Measurements from ENCODE around the gene EFCAB12.

EFCAB12 gene

DNA sequence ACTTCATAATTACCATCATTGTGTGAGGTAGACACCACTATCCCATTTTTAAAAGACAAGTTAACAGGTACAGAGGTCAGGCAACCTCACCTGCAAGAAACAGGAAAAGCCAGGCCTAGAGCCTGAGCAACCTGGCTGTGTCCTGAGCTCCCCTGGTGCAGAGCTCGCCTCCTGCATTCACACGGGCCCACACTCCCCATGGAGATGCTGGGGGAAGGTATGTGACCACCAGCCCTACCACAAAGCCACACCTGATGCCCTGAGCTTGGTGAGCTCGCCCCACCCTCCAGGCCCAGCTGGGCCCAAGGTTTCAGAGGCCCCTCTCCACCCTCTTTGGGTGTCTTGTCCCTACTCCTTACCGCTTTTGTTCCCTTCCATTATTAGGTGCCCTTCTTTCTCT, 1.2 kb upstream of the EFCAB12 start:
- ChIA-PET POLR2A (interaction anchor here (1.2 to 1.5 kb wide), 2 partner anchors 9 to 11 kb away, joined by 6 to 13 read pairs; partner anchors contain the start of genes IFT122 and MBD4), CTCF (no interaction called here)
- DNase-seq (ENCODE audit: extremely low spot score): no peak
- TF ChIP-seq ELF4 (IDR thresholded peaks at IDR 0.05) (no peak), SP1 (IDR thresholded peaks at IDR 0.05) (no peak), FOXK2 (IDR thresholded peaks at IDR 0.05) (no peak), FOXM1 (IDR thresholded peaks at IDR 0.05; ENCODE audit: borderline replicate concordance) (no peak), CTBP1 (IDR thresholded peaks at IDR 0.05; ENCODE audit: borderline replicate concordance) (no peak), PKNOX1 (IDR thresholded peaks at IDR 0.05) (no peak), BHLHE40 (IDR thresholded peaks at IDR 0.05; ENCODE audit: borderline replicate concordance) (no peak), SUZ12 (IDR thresholded peaks at IDR 0.05) (no peak), TARDBP (IDR thresholded peaks at IDR 0.05) (no peak), HDGF (IDR thresholded peaks at IDR 0.05; ENCODE audit: borderline replicate concordance) (no peak), L3MBTL2 (conservative IDR thresholded peaks at IDR 0.05) (no peak), LEF1 (IDR thresholded peaks at IDR 0.05; ENCODE audit: borderline replicate concordance) (no peak), ZNF384 (IDR thresholded peaks at IDR 0.05) (no peak), NFRKB (IDR thresholded peaks at IDR 0.05) (no peak), ARNT (IDR thresholded peaks at IDR 0.05) (no peak), FOXA1 (IDR thresholded peaks at IDR 0.05) (no peak)

GRCh38 chr3:129429080-129429451, 630 bp upstream of the EFCAB12 start:
- TF ChIP-seq ELF4 (IDR thresholded peaks at IDR 0.05) (no peak), BHLHE40 (IDR thresholded peaks at IDR 0.05; ENCODE audit: borderline replicate concordance) (no peak), FOXK2 (IDR thresholded peaks at IDR 0.05) (no peak), HDGF (IDR thresholded peaks at IDR 0.05; ENCODE audit: borderline replicate concordance) (no peak), L3MBTL2 (conservative IDR thresholded peaks at IDR 0.05) (no peak), SP1 (IDR thresholded peaks at IDR 0.05) (no peak)
- CTCF ChIA-PET: no interaction called here
- no peak for DNase-seq (ENCODE audit: extremely low spot score)
- POLR2A ChIA-PET: interaction anchor here (1.2 to 1.5 kb wide), 2 partner anchors 9 to 11 kb away, joined by 6 to 13 read pairs; partner anchors contain the start of genes IFT122 and MBD4

DNA sequence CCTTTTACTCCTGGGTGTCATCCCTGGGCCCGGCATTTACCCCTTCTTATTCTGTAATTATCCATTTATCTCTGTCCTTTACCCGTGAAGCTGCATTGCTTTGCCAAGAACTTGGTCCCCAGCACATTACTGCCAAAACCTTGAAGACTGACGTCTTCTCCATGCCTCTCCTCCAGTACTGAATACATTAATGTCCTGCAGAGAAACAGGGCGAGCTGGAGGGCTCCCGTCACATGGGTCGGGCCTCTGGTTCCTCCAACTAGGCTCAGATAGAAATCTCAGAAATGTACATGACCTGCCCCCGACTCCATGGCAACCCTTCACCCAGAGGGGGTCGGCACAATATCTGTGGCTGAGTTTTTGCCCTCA, 445 bp downstream of the EFCAB12 start:
- TF ChIP-seq SP1 (IDR thresholded peaks at IDR 0.05) (no peak), L3MBTL2 (conservative IDR thresholded peaks at IDR 0.05) (no peak), LEF1 (IDR thresholded peaks at IDR 0.05; ENCODE audit: borderline replicate concordance) (no peak), NFRKB (IDR thresholded peaks at IDR 0.05) (no peak), ARNT (IDR thresholded peaks at IDR 0.05) (no peak), BHLHE40 (IDR thresholded peaks at IDR 0.05; ENCODE audit: borderline replicate concordance) (no peak), PKNOX1 (IDR thresholded peaks at IDR 0.05) (no peak), SUZ12 (IDR thresholded peaks at IDR 0.05) (no peak), CTBP1 (IDR thresholded peaks at IDR 0.05; ENCODE audit: borderline replicate concordance) (no peak), FOXA1 (IDR thresholded peaks at IDR 0.05) (no peak), FOXM1 (IDR thresholded peaks at IDR 0.05; ENCODE audit: borderline replicate concordance) (no peak), ZNF384 (IDR thresholded peaks at IDR 0.05) (no peak), FOXK2 (IDR thresholded peaks at IDR 0.05) (no peak)
- ChIA-PET POLR2A (interaction anchor here (1.9 kb wide), 1 partner anchor 13 kb away, joined by 13 read pairs; the partner anchor contains the start of genes IFT122 and MBD4), CTCF (no interaction called here)
- DNase-seq (ENCODE audit: extremely low spot score): no peak

DNA sequence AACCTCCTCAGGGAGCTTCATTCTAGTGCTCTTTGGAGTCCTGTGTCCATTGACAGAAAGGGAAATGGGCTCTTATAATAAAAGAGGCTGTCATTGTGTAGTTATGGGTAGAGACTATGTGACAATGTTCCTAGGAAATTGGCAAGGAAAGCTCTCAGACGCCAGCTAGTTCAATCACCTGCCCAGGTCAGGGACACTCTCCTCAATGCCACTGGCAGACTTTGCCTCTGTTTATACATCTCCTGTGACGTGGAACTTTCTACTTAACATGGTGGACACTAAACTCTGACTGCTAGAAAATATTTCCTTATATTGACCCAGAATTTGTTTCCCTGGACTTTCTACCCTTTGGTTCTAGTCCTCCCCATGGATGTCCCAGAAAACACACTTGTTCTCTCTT, 2.8 kb downstream of the EFCAB12 start:
- no peak for DNase-seq (ENCODE audit: extremely low spot score)
- TF ChIP-seq FOXA1 (IDR thresholded peaks at IDR 0.05) (no peak), HDGF (IDR thresholded peaks at IDR 0.05; ENCODE audit: borderline replicate concordance) (no peak), ARNT (IDR thresholded peaks at IDR 0.05) (no peak), TARDBP (IDR thresholded peaks at IDR 0.05) (no peak), BHLHE40 (IDR thresholded peaks at IDR 0.05; ENCODE audit: borderline replicate concordance) (no peak), CTBP1 (IDR thresholded peaks at IDR 0.05; ENCODE audit: borderline replicate concordance) (no peak), L3MBTL2 (conservative IDR thresholded peaks at IDR 0.05) (no peak), SP1 (IDR thresholded peaks at IDR 0.05) (no peak), FOXK2 (IDR thresholded peaks at IDR 0.05) (no peak), NFRKB (IDR thresholded peaks at IDR 0.05) (no peak), FOXM1 (IDR thresholded peaks at IDR 0.05; ENCODE audit: borderline replicate concordance) (no peak), SUZ12 (IDR thresholded peaks at IDR 0.05) (no peak), ZNF384 (IDR thresholded peaks at IDR 0.05) (no peak), LEF1 (IDR thresholded peaks at IDR 0.05; ENCODE audit: borderline replicate concordance) (no peak), ELF4 (IDR thresholded peaks at IDR 0.05) (no peak), PKNOX1 (IDR thresholded peaks at IDR 0.05) (no peak)
- CTCF ChIA-PET: no interaction called here
- POLR2A ChIA-PET: interaction anchor here (1.4 kb wide), 1 partner anchor 14 kb away, joined by 3 read pairs; the partner anchor contains the start of genes IFT122 and MBD4

GRCh38 chr3:129425213-129425612, 3.2 kb downstream of the EFCAB12 start:
- DNase-seq (ENCODE audit: extremely low spot score): no peak
- ChIA-PET CTCF (no interaction called here), POLR2A (interaction anchor here (1.4 kb wide), 1 partner anchor 14 kb away, joined by 3 read pairs; the partner anchor contains the start of genes IFT122 and MBD4)
- TF ChIP-seq PKNOX1 (IDR thresholded peaks at IDR 0.05): no peak
- TF ChIP-seq SUZ12 (IDR thresholded peaks at IDR 0.05): no peak
- no peak for TF ChIP-seq CTBP1 (IDR thresholded peaks at IDR 0.05; ENCODE audit: borderline replicate concordance)
- no peak for TF ChIP-seq L3MBTL2 (conservative IDR thresholded peaks at IDR 0.05)
- no peak for TF ChIP-seq LEF1 (IDR thresholded peaks at IDR 0.05; ENCODE audit: borderline replicate concordance)
- no peak for TF ChIP-seq NFRKB (IDR thresholded peaks at IDR 0.05)
- no peak for TF ChIP-seq TARDBP (IDR thresholded peaks at IDR 0.05)
- no peak for TF ChIP-seq BHLHE40 (IDR thresholded peaks at IDR 0.05; ENCODE audit: borderline replicate concordance)
- no peak for TF ChIP-seq ZNF384 (IDR thresholded peaks at IDR 0.05)
- no peak for TF ChIP-seq FOXK2 (IDR thresholded peaks at IDR 0.05)
- no peak for TF ChIP-seq SP1 (IDR thresholded peaks at IDR 0.05)
- TF ChIP-seq FOXM1 (IDR thresholded peaks at IDR 0.05; ENCODE audit: borderline replicate concordance): no peak
- TF ChIP-seq ELF4 (IDR thresholded peaks at IDR 0.05): no peak
- TF ChIP-seq FOXA1 (IDR thresholded peaks at IDR 0.05): no peak
- no peak for TF ChIP-seq ARNT (IDR thresholded peaks at IDR 0.05)
- no peak for TF ChIP-seq HDGF (IDR thresholded peaks at IDR 0.05; ENCODE audit: borderline replicate concordance)

Measured in HEK293T (cell line).